ENCODE data around the gene RLBP1. TPM values are rescaled to one million over a fixed set of nuclear protein-coding genes. Genes with fewer than 3 reads are reported as not detected.

The RLBP1 gene
- total and polyA plus RNA-seq, 2 donors (not counting 3 experiments of a cell fraction or from before 2014, with no cell fraction given): not detected

GRCh38 chr15:89194608-89195007, 26.8 kb downstream of the RLBP1 start:
- H3K4me1 ChIP-seq (ENCODE audit: control insufficient read depth, extremely low read depth, insufficient read depth, low read length): peaks cover 15% of the 10 kb centered on the region
- no peak for DNase-seq (ENCODE audit: low read depth, low spot score)
- no peak overlapping the region for H3K9ac ChIP-seq (replicated peaks; ENCODE audit: extremely low read depth, insufficient read depth, low read length)
- intact Hi-C loops (cut with micrococcal nuclease) (no loop called here), dilution Hi-C loops (cut with MboI; ENCODE audit: extremely low pct_ligation_motif_present, low sequenced_read_pairs) (no loop called here)
- no peaks in the 10 kb centered on the region for H3K9me3 ChIP-seq (replicated peaks; ENCODE audit: control insufficient read depth, insufficient read depth, low read length)
- H4K20me1 ChIP-seq (replicated peaks; ENCODE audit: control insufficient read depth, extremely low read depth, insufficient read depth, low read length): no peaks in the 10 kb centered on the region
- no peaks in the 10 kb centered on the region for H3K27me3 ChIP-seq (ENCODE audit: control insufficient read depth in 2 of 2, insufficient read depth in 2 of 2, low read length in 2 of 2)
- FAIRE-seq: no peak
- H3K4me3 ChIP-seq (replicated peaks in 1 of 3; ENCODE audit: insufficient read depth in 1 of 3, low read depth in 1 of 3, low read length in 3 of 3): no peak overlapping the region
- no peaks in the 10 kb centered on the region for H3K79me2 ChIP-seq (ENCODE audit: control insufficient read depth, insufficient read depth, low read length)
- POLR2A ChIA-PET: no interaction called here
- H3K27ac ChIP-seq (ENCODE audit: insufficient read depth, low read depth, low read length): no peak overlapping the region
- H3K9me1 ChIP-seq (replicated peaks; ENCODE audit: control insufficient read depth, extremely low read depth, insufficient read depth, low read length): no peaks in the 10 kb centered on the region
- H2AFZ ChIP-seq (ENCODE audit: low read depth, low read length): no peak overlapping the region
- peaks cover 0 to 5% of the 10 kb centered on the region in 2 experiments for H3K36me3 ChIP-seq (ENCODE audit: control insufficient read depth in 2 of 2, extremely low read depth in 1 of 2, insufficient read depth in 2 of 2, low read length in 2 of 2)
- BruUV-seq (replicated peaks): no TSS peak
- no peak overlapping the region for H3K4me2 ChIP-seq (ENCODE audit: insufficient read depth, low read length)
- CTCF ChIA-PET: interaction anchor here (1.3 to 7.3 kb wide), 5 partner anchors 12 to 290 kb away, joined by 3 to 80 read pairs (median 8); no protein-coding TSS in a partner anchor
- TF ChIP-seq POLR2AphosphoS5 (IDR thresholded peaks at IDR 0.05; ENCODE audit: insufficient read depth, low read depth, low read length) (no peak), POLR2A (IDR thresholded peaks at IDR 0.05; ENCODE audit: low read depth, low read length) (no peak), JUN (IDR thresholded peaks at IDR 0.05; ENCODE audit: borderline replicate concordance, insufficient read depth, insufficient read length, low read depth) (no peak), FOS (IDR thresholded peaks at IDR 0.05; ENCODE audit: borderline replicate concordance, insufficient read depth, low read length) (no peak), GATA2 (IDR thresholded peaks at IDR 0.05; ENCODE audit: insufficient read depth, insufficient read length, low read depth, low read length) (no peak), EZH2 (IDR thresholded peaks at IDR 0.05; ENCODE audit: borderline replicate concordance, low read depth, low read length, severe bottlenecking) (no peak), CTCF (IDR thresholded peaks at IDR 0.05; ENCODE audit: extremely low read depth in 1 of 2, insufficient read depth in 1 of 2, low read depth in 1 of 2, low read length in 2 of 2) (no peak), MYC (IDR thresholded peaks at IDR 0.05; ENCODE audit: low read depth, low read length) (no peak)
- TF ChIP-seq, protein P1, sequence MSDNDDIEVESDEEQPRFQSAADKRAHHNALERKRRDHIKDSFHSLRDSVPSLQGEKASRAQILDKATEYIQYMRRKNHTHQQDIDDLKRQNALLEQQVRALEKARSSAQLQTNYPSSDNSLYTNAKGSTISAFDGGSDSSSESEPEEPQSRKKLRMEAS (IDR thresholded peaks at IDR 0.05; ENCODE audit: insufficient read depth, insufficient read length): no peak
